GM12878 (cell line): Measurements from ENCODE around the gene H2AZ1. TPM values are rescaled to one million over a fixed set of nuclear protein-coding genes. Genes with fewer than 3 reads are reported as not detected.

ENCODE experiments used
- ATAC-seq: fragments of 200-7000 bp; cut with Tn5 transposase; 3 replicates; pipeline ENCODE4 v1.9.1; 2020; ENCODE audit warnings: mild to moderate bottlenecking, moderate library complexity
- BruUV-seq: library from RNA; stranded (reverse); fragments of 400-500 nt; replicated peaks from 2 replicates; lab custom pipeline; 2021; lab: Mats Ljungman, UMichigan
- CTCF ChIA-PET: fragments of 300-600 bp; sonication (Branson Sonifier 250); formaldehyde crosslinking; extraction: SDS; loops from one replicate; lab custom pipeline; 2021; ENCODE audit warnings: inconsistent platforms; lab: Yijun Ruan, JAX
- POLR2A ChIA-PET: fragments of 350-600 bp; formaldehyde crosslinking; extraction: SDS; loops from one replicate; lab custom pipeline; 2021; ENCODE audit warnings: inconsistent platforms; lab: Charles Lee
- RAD21 ChIA-PET: fragments of 300-600 bp; sonication (Branson Sonifier 250); formaldehyde crosslinking; loops from one replicate; lab custom pipeline; 2023; ENCODE audit warnings: antibody characterized with exemption; ENCODE audit not compliant: unreplicated experiment; lab: Charles Lee
- SMC1A ChIA-PET: fragments of 300-600 bp; sonication (Branson Sonifier 250); formaldehyde crosslinking; loops from one replicate; lab custom pipeline; 2023; ENCODE audit not compliant: unreplicated experiment, uncharacterized antibody; lab: Charles Lee
- DNase-seq: peaks from one replicate; pipeline ENCODE4 v3.0.0-alpha.2; 2011; ENCODE audit warnings: low read depth, low spot score
- FAIRE-seq: peaks from 3 replicates; lab custom pipeline; 2011; peaks lifted over from hg19 to GRCh38; lab: Jason Lieb, UNC
- H2AFZ ChIP-seq: 2 replicates; pipeline ENCODE4 v1.6.0; 2011; ENCODE audit warnings: low read depth, low read length, control low read depth; ENCODE audit not compliant: control insufficient read depth
- H3K27ac ChIP-seq: 2 replicates; pipeline ENCODE4 v1.5.1; 2011; ENCODE audit warnings: control low read depth; ENCODE audit not compliant: control insufficient read depth, insufficient read depth
- H3K27me3 ChIP-seq, 2 experiments: replicated peaks in 1 of 2; 2 replicates each; pipeline versions ENCODE4 v1.6.0 to v1.6.1; 2011; ENCODE audit warnings: low read length in 1 of 2; ENCODE audit not compliant: control insufficient read depth in 2 of 2, insufficient read depth in 2 of 2
- H3K36me3 ChIP-seq, 2 experiments: 2 replicates each; pipeline ENCODE4 v1.5.1; 2011; ENCODE audit warnings: low read length in 1 of 2; ENCODE audit not compliant: control insufficient read depth in 2 of 2, insufficient read depth in 2 of 2
- H3K4me1 ChIP-seq: 2 replicates; pipeline ENCODE4 v1.6.1; 2011; ENCODE audit warnings: mild to moderate bottlenecking, low read length, moderate library complexity, mixed read lengths; ENCODE audit not compliant: control insufficient read depth, insufficient read depth
- H3K4me2 ChIP-seq: 2 replicates; pipeline ENCODE4 v1.6.0; 2011; ENCODE audit warnings: control low read depth; ENCODE audit not compliant: control insufficient read depth, insufficient read depth
- H3K4me3 ChIP-seq: fragments of 200-600 bp; sonication (generic); 2 replicates; pipeline ENCODE4 v1.5.1; 2016
- H3K79me2 ChIP-seq: 2 replicates; pipeline ENCODE4 v1.6.0; 2011; ENCODE audit warnings: low read length; ENCODE audit not compliant: control insufficient read depth, insufficient read depth
- H3K9ac ChIP-seq: 2 replicates; pipeline ENCODE4 v1.8.0; 2011; ENCODE audit warnings: low read length, control low read depth, mixed read lengths; ENCODE audit not compliant: control insufficient read depth, insufficient read depth
- H3K9me3 ChIP-seq: replicated peaks from 3 replicates; pipeline ENCODE4 v1.5.1; 2011; ENCODE audit warnings: mild to moderate bottlenecking, low read length; ENCODE audit not compliant: control insufficient read depth, insufficient read depth
- H4K20me1 ChIP-seq: 2 replicates; pipeline ENCODE4 v1.6.0; 2011; ENCODE audit not compliant: control insufficient read depth, insufficient read depth
- CBFB ChIP-seq: IDR thresholded peaks from 2 replicates; pipeline ENCODE4 v1.6.1; 2016; ENCODE audit warnings: antibody characterized with exemption, low read depth
- ESRRA ChIP-seq: IDR thresholded peaks from 2 replicates; pipeline ENCODE4 v1.6.1; 2012; ENCODE audit warnings: mild to moderate bottlenecking, low read length, improper control_type of control experiment
- ETV6 ChIP-seq, 2 experiments: fragments of 450-650 bp in 1 of 2; IDR thresholded peaks in 1 of 2; conservative IDR thresholded peaks in 1 of 2; 2 replicates each; pipeline ENCODE4 v1.6.1; 2014; ENCODE audit warnings: antibody characterized with exemption in 1 of 2, borderline replicate concordance in 1 of 2, low read depth in 1 of 2, mild to moderate bottlenecking in 1 of 2, moderate library complexity in 1 of 2
- GATAD2B ChIP-seq: fragments of 450-650 bp; conservative IDR thresholded peaks from 2 replicates; pipeline ENCODE4 v1.6.1; 2017; ENCODE audit warnings: low read depth, mild to moderate bottlenecking, moderate library complexity
- HSF1 ChIP-seq: fragments of 150-350 bp; IDR thresholded peaks from 2 replicates; pipeline ENCODE4 v1.6.1; 2014; ENCODE audit warnings: mild to moderate bottlenecking, low read depth, low read length
- NFYB ChIP-seq: IDR thresholded peaks from 2 replicates; pipeline ENCODE4 v1.6.1; 2011; ENCODE audit warnings: low read depth, mild to moderate bottlenecking, low read length, improper control_type of control experiment, moderate library complexity; ENCODE audit not compliant: insufficient read depth
- SMC3 ChIP-seq: IDR thresholded peaks from 2 replicates; pipeline ENCODE4 v1.6.1; 2011; ENCODE audit warnings: low read length, improper control_type of control experiment, borderline replicate concordance
- SP1 ChIP-seq: IDR thresholded peaks from one replicate; pipeline ENCODE4 v1.6.1; 2011; ENCODE audit warnings: low read depth, low read length
- TCF3 ChIP-seq: IDR thresholded peaks from 2 replicates; pipeline ENCODE4 v1.6.1; 2012; ENCODE audit warnings: low read depth, mild to moderate bottlenecking, low read length, borderline replicate concordance; ENCODE audit not compliant: insufficient read depth
- USF2 ChIP-seq: IDR thresholded peaks from 2 replicates; pipeline ENCODE4 v1.6.1; 2011; ENCODE audit warnings: low read depth, low read length, improper control_type of control experiment, borderline replicate concordance
- ZNF207 ChIP-seq: fragments of 450-650 bp; IDR thresholded peaks from 2 replicates; pipeline ENCODE4 v1.6.1; 2014; ENCODE audit warnings: antibody characterized with exemption, mild to moderate bottlenecking, borderline replicate concordance
- ZNF217 ChIP-seq: fragments of 450-650 bp; IDR thresholded peaks from 2 replicates; pipeline ENCODE4 v1.6.1; 2017; ENCODE audit warnings: antibody characterized with exemption, mild to moderate bottlenecking
- WGBS: methylation state at CpG from one replicate; pipeline ENCODE4 v1.1.6; 2016; ENCODE audit warnings: low lambda C conversion rate; ENCODE audit not compliant: insufficient replicate concordance, insufficient coverage; ENCODE audit errors: missing lambda C conversion rate; 5-methylcytosine and 5-hydroxymethylcytosine counted together
- in situ Hi-C: fragments of 300-500 bp; cut with MboI; formaldehyde crosslinking; loops from 9 replicates; pipeline ENCODE4 v1.14.3; 2018; ENCODE audit warnings: mixed read lengths
- intact Hi-C: fragments of 100-400 bp; cut with micrococcal nuclease; formaldehyde crosslinking; loops from one replicate; pipeline ENCODE4 v1.14.2; 2022; ENCODE audit not compliant: unreplicated experiment
- polyA plus RNA-seq, 11 experiments: library from polyadenylated mRNA; depleted of rRNA in 4 of 11; unstranded in 6 of 11; stranded (reverse) in 5 of 11; fragments of >200 nt; fragmentation: Nextera tagmentation in 4 of 11; fragmentation: Illumina TruSeq in 1 of 11; extraction: Ambion mirVana in 4 of 11; extraction: Trizol in 1 of 11; gene quantifications; 1 replicate in 1 of 11; 2 replicates in 10 of 11; pipeline versions ENCODE4 v1.2.1 to v1.2.3, GENCODE V29; 2011 to 2016; ENCODE audit warnings: inconsistent platforms in 2 of 11, missing spikeins in 2 of 11, low read depth in 1 of 11
- total RNA-seq, 4 experiments: library from RNA; depleted of rRNA in 3 of 4; stranded (reverse); fragments of >200 nt in 3 of 4; fragmentation: Illumina TruSeq in 1 of 4; extraction: Trizol in 1 of 4; gene quantifications; 2 replicates each; pipeline versions ENCODE4 v1.2.1 to v1.2.3, GENCODE V29; 2013 to 2021

Gene H2AZ1
- total and polyA plus RNA-seq, 10 of the 15 experiments (the other 5 are each of a cell fraction or from before 2014, with no cell fraction given): 652 to 4,800 (median 898) TPM

GRCh38 chr4:99927566-99927965, 22.5 kb downstream of the H2AZ1 start:
- ChIA-PET CTCF (interaction anchor here (0.7 to 2.3 kb wide), 7 partner anchors 12 to 119 kb away, joined by 3 to 12 read pairs (median 4); no protein-coding TSS in a partner anchor), POLR2A (no interaction called here), RAD21 (interaction anchor here (1.1 to 1.5 kb wide), 3 partner anchors 14 to 21 kb away, joined by 3 to 4 read pairs (median 4); partner anchors contain the start of gene DNAJB14), SMC1A (interaction anchor here (1.5 to 7.0 kb wide), 4 partner anchors 9 to 25 kb away, joined by 3 to 42 read pairs (median 14); partner anchors contain the start of gene DNAJB14)
- no peak overlapping the region for H2AFZ ChIP-seq
- in situ Hi-C loops (loop anchor here (25.0 kb wide), 1 partner anchor 840 kb away; the partner anchor contains the start of gene ADH5), intact Hi-C loops (no loop called here)
- no peaks in the 10 kb centered on the region for H4K20me1 ChIP-seq
- 47% methylated on average over 2 of the region's 2 CpGs for WGBS
- peaks cover 27% of the 10 kb centered on the region for H3K79me2 ChIP-seq
- H3K4me1 ChIP-seq: no peaks in the 10 kb centered on the region
- BruUV-seq: no TSS peak
- ATAC-seq (no peak), DNase-seq (no peak), FAIRE-seq (no peak)
- H3K4me2 ChIP-seq: no peak overlapping the region
- TF ChIP-seq ETV6 (conservative IDR thresholded peaks at IDR 0.05 in 1 of 2, IDR thresholded peaks at IDR 0.05 in 1 of 2; ENCODE audit: borderline replicate concordance in 1 of 2, low read depth in 1 of 2): no peak
- TF ChIP-seq ZNF207: no peak
- TF ChIP-seq CBFB: no peak
- no peak for TF ChIP-seq NFYB
- TF ChIP-seq TCF3: no peak
- no peaks in the 10 kb centered on the region for H3K27me3 ChIP-seq
- H3K9me3 ChIP-seq: peaks cover 2% of the 10 kb centered on the region; the same call in 2 of the 3 replicates
- peaks cover 0 to 23% of the 10 kb centered on the region in 2 experiments for H3K36me3 ChIP-seq
- no peak overlapping the region for H3K9ac ChIP-seq
- H3K4me3 ChIP-seq: no peak overlapping the region
- no peak overlapping the region for H3K27ac ChIP-seq

- TF ChIP-seq GATAD2B (no peak), SMC3 (no peak), ZNF217 (no peak), USF2 (no peak), SP1 (no peak), ESRRA (no peak), HSF1 (no peak)
- TF ChIP-seq, all 136 proteins: peak for 0
- Histone ChIP-seq H3K36me3 (peaks cover 4 to 18% of the 10 kb centered on the region in 2 experiments; a peak in 3 of 4 replicates), H3K9ac (no peak overlapping the region), H3K4me3 (no peak overlapping the region), H3K4me1 (no peaks in the 10 kb centered on the region), H3K79me2 (no peaks in the 10 kb centered on the region; the same call in 1 of the 2 replicates), H3K9me3 (peaks cover 2% of the 10 kb centered on the region; the same call in 2 of the 3 replicates), H3K4me2 (no peak overlapping the region), H3K27me3 (no peaks in the 10 kb centered on the region), H4K20me1 (no peaks in the 10 kb centered on the region), H3K27ac (no peak overlapping the region), H2AFZ (no peak overlapping the region)
- DNase-seq (no peak), ATAC-seq (no peak), FAIRE-seq (peak; percentile 38)
- POLR2A ChIA-PET: interaction anchor here (0.7 kb wide), 1 partner anchor 25 kb away, joined by 3 read pairs; the partner anchor contains the start of gene DNAJB14
- in situ Hi-C loops: no loop called here
- CTCF ChIA-PET: no interaction called here
- SMC1A ChIA-PET: interaction anchor here (0.9 to 7.0 kb wide), 4 partner anchors 8 to 27 kb away, joined by 3 to 42 read pairs (median 4); no protein-coding TSS in a partner anchor
- 50% methylated on average over 3 of the region's 3 CpGs for WGBS
- RAD21 ChIA-PET: interaction anchor here (1.0 to 1.1 kb wide), 2 partner anchors 19 to 110 kb away, joined by 3 to 4 read pairs; no protein-coding TSS in a partner anchor
- no TSS peak for BruUV-seq
- intact Hi-C loops: no loop called here
Observed at GRCh38 chr4:99921174-99921573, 28.9 kb downstream of the H2AZ1 start.
